GM19193 (cell line): ENCODE measurements around the gene ECI1.

Experiments used
- POLR2A ChIP-seq: IDR thresholded peaks from 4 replicates; pipeline ENCODE4 v1.6.1; 2011; ENCODE audit not compliant: insufficient read depth, insufficient read length; ENCODE audit errors: extremely low read depth

ECI1 gene

DNA sequence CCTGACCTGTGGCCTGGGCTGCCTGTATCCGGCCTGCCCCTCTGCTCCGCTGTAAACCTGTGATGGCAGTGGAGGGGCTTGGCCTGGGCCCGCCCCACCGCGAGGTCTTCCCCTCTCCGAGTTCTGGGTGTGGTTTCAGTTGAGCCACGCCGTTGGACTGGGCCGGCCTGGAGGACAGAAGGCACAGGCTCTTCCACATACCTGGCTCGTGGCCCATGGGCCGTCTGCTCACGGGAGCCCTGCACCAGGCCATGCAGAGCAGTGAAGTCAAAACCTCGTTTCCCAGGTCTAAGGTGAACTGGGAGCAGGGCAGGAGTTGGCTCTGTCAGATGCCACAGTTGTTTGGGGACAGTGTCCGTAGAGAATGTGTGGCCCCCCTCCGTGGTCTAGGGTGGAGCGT is 22.1 kb upstream of the ECI1 start:
- no peak for TF ChIP-seq POLR2A

DNA sequence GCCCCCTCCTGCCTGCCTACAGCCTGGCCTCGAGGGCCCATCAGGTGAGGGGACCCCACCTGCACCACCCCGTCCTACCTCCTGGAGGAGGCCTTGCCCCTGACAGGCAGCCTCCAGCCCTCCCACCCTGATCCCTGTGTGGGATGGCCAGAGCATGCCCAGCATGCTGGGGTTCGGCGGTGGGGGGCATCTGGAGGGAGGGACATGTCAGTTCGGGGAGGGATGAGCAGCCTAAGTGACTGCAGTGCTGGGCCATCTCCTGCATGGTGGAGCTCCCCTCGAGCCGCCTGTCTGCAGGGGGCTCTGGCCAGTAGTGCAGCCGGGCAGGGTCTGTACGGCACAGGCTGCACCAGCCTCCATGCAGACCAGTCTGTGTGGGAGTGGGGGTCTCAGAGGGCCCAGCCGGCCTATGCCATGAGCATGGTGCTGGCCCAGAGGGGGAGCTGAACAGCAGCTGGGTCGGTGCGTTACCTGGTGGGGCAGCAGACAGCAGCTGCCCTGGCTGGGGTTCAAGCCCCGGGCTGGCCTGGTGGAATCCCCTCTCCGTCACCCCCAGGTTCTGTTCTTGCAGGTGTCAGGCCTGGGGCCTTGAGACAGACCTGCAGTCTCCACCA is 20.6 kb upstream of the ECI1 start:
- no peak for TF ChIP-seq POLR2A

DNA sequence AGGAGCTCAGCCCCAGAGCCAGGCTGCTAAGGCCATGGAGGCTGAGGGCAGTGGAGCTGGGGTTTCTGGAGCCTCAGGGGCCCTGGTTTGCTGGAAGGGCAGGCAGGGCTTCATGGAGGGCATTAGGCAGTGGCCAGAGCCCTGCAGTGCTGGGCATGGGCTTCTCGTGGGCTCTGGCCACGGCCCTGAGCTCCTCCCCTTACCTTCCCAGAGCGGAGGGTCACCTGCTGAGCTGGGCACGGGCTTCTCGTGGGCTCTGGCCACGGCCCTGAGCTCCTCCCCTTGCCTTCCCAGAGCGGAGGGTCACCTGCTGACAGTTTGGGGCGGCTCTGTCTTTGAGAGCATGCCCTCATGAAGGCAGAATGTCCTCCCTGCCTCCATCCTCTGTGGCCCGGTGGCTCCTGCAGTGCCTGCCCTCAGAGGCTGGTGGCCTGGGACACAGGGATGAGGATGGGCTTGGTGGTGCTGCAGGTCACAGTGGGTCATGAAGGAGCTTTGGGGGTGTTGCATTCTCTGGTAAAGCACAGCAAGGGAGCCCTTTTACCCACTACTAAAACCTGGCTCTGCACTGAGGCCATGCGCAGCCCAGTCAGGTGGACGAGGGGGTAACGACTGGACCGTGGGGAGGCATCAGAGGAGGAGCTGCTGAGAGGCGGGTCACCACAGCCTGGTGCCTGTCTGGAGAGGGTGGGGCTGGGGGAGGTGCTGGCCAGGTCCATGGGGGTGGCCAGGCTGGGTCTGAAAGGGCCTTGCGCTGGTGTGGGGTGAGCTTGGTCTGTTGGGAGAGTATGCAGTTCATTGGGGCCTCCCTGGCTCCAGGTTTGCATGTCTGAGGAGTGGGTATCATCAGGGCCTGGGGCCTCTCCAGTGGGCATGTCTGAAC is 19.4 kb upstream of the ECI1 start:
- no peak for TF ChIP-seq POLR2A

DNA sequence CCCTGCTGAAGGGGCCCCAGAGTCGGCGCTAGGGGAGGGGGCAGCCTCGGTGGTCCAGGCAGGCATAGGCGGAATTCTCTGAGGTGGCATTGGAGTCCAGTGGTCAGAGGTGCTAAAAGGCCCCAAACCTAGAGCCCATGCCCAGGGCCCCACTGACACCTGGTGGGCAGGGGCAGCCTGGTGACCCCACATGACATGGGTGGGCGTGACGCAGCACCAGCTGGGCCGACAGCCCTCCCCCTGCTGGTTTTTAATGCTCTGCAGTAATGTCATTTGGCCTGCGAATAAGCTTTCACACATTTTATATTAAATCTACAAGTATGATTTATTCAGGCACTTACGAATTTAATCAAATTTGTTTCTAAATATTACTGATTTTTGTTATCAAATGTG is 18.7 kb upstream of the ECI1 start:
- no peak for TF ChIP-seq POLR2A

DNA sequence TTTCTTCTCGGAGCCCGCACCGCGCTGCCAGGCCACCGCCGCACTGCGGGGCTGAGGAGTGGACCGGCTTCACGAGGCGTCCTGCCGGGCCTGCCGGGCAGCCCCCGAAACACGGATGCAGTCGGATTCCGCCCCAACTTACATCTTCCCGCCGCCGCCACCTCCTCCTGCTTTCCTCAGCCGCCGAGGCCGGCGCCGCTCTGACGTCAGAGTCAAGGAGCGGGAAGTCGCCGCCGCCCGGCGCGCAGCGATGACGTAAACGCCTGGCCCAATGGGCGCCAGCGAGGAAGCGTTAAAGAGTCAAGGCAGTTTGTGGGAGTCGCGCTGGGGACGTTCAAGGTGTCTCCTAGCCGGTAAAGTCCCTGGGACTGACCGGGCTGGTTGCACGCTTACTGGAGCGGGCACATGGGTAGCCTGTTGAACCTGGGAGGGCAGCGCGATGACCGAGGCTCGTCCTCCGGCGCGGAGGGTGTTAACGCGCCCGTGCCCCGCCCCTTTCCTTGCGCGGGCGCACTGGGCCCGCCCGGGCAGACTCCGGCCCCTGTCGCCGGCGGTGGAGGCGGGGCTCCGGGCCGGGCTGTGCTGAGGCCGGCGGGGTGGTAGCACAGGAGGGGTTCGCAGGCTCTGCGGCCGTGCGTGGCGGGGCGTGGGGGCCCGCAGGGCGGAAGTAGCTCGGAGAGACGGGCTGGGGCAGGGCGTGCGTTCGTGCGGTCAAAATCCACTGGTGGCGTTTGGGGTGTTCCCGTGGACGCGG is 16.7 kb upstream of the ECI1 start, which contains the start of gene RNPS1:
RNPS1 (minus strand) TSS at position 214 of the 754 bp plus-strand sequence. CDS start 3,483 bp downstream, outside the sequence.
- TF ChIP-seq POLR2A = peak; percentile 95

DNA sequence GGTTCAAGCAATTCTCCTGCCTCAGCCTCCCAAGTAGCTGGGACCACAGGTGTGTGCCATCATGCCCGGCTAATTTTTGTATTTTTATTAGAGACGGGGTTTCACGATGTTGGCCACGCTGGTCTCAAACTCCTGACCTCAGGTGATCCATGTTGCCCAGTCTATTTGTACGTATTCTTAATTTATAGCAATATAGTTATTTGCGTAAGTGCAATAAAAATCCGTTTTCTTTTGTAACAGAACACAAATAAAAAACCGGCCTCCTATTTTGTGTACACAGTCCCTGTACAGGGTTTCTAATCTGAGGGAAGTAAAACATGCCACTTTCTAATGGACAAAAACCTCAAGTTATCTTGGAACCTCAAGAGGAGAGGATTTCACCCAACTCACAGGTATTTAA is 8.9 kb upstream of the ECI1 start:
- TF ChIP-seq POLR2A = no peak

DNA sequence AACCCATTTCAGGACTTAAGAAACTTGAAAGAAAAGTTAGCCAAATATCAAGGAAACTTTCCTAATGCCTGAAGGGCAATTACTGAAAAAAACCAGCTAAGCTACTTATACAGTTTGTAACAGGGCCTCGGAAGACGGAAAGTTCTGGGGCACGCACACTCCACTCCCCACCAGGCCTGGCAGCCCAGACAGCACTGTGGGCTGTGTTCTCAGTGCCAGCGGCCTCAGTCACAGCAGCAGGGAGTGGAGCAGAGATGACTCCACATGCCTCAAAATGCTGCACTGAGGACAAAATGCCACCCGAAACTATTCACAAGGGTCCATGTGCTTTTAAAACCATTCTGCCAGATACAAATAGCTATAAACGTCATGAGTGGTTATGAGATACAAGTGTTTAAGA is 6.3 kb upstream of the ECI1 start:
- TF ChIP-seq POLR2A = no peak

DNA sequence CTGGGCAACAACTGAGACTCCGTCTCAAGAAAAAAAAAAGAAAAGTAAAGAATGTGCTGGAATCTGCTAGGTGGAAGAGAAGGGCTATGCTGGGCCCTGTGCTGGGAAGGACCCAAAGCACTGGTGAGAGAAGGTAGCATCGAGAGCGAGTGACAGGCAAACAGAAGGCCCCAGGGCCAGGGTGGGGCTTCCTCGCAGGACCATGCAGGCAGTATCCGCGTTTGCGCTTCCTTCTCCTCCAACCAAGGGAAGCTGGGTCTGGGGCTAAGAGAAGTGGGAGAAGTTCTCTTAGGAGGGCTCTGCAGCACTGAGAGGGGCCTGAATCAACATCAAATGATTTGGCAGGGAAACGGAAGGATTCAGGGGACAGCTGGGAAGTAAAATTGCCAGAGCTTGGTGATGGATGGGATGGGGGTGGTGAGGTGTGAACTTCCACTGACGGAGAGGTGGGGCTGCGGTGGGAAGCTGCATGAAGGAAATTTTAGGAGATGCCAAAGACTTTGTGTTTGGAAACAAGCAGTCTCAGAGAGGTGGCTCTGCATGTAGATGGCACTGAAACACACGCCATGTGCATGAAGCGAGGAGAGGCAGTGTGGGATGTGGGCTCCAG is 5.2 kb upstream of the ECI1 start:
- TF ChIP-seq POLR2A = no peak

DNA sequence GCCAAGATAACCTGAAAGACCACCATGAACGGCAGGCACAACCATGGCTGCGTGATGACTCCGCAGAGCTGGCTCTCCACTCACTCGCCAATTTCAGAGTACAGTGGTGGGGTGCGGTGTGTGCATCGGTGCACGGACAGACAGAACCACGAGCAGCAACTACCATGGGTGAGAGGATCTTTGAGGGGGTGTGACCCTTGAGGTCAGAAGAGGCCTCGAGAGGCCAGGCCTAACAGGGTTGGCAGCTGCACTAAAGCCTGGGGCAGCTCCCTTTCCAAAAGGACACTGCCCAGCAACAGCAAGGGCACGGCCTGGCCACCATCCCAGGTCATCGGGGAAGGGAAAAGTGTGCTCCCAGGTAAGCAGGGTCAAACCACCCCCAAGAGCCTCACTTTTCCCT is 1.9 kb upstream of the ECI1 start:
- no peak for TF ChIP-seq POLR2A

DNA sequence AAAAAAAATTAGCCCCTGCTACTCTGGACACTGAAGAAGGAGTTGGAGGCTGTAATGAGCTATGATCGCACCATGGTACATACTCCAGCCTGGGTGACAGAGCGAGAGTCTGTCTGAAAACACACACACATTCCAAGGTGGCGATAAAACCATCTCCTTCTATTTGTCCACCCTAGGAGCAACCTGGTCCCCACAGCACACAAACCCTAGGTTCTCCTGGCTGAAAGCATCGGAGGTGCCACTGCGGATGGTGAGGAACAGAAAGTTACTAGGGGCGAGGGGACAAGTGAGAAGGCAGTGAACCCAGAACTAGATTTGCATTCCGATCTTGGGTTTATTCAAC is 1.4 kb upstream of the ECI1 start:
- no peak for TF ChIP-seq POLR2A

DNA sequence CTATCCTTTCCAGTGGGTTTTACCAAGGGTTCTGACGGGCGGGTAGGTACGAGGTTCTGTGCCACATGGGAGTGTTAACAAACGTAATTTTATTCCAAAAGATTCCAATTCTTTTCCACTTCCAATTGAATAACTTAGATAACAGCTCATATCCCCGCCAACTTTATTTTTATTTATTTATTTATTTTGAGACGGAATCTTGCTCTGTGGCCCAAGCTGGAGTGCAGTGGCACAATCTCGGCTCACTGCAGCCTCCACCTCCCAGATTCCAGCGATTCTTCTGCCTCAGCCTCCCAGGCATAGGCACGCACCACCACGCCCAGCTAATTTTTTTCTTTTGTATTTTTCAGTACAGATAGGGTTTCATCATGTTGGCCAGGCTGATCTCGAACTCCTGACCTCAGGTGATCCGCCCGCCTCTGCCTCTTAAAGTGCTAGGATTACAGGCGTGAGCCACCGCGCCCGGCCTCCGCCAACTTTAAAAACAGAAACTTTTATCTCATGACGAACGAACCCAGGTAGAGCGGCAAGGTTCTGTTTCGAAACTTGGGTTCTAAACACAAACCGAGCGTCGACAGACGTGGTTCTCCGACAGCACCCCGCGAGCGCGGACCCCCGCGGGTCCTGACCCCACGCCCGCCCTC is 613 bp downstream of the ECI1 start:
- no peak for TF ChIP-seq POLR2A

DNA sequence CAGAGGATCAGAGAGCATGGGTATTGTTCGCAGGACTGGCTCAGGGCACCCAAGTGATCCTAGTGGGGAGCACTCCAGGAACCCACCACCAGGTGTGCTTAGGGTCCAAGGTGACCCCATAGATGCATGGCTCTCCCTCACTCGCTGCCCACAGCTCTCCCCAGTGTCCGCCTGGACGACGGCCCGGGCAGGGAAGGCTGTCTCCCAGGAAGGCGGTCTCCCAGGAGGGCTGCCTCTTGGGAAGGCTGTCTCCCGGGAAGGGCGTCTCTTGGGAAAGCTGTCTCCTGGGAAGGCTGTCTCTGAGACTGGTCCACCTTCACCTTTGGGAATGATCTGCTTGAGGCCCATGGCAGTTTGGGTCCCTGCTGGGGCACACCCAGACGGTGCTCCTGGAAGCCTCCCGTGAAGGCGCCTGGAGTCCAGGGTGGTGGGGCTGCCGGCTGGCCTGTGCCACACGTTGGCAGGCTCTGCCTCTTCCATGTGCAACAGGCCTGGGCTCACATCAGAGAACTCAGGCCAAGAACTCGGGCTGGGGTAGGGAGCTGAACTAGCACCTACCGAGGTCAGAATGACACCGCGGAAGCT is 5.0 kb downstream of the ECI1 start:
- TF ChIP-seq POLR2A = no peak

DNA sequence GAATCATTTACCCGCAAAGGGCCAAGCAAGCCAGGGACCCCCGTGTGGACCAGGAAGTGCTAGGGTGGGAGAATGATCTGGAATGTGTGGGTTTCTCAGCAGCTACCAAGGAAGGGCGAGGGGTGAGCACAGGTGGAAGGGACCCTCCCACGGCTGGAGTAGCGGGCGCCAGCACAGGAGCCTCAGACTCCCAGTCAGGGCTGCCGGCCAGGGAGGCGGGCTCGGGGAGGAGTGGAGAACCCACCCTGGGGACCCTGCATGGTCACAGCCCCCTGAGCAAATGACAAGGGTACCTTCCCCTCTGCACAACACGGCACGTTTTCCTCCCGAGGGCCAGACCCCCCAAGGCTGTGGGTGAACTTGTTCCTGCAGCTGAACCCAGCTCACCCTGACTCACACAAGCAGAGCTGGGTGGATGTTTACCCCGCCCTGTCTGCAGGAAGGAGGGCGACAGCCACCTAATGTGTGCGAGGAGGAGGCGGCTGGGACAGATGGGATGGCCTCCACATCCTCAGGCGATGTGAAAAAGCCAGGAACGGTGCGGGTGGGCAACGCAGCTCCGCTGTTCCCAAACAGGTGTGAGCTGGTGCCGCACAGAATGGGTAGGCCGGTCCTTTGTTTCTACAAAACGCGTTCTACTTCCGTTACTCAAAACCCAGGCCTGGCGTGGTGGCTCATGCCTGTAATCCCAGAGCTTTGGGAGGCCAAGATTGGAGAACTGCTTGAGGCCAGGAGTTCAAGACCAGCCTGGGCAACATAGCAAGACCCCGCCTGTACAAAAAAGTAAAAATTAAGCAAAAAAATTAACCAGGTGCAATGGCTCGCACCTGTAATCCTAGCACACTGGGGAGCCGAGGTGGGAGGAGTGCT is 6.2 kb downstream of the ECI1 start:
- TF ChIP-seq POLR2A = no peak
